NB4 (cell line): ENCODE results near the gene LPAR5.

Experiments used
- MYC ChIP-seq: IDR thresholded peaks from 2 replicates; pipeline ENCODE4 v1.6.1; 2011; ENCODE audit warnings: low read depth, low read length
- POLR2A ChIP-seq: IDR thresholded peaks from 2 replicates; pipeline ENCODE4 v1.6.1; 2011; ENCODE audit warnings: mild to moderate bottlenecking; ENCODE audit not compliant: insufficient read length; ENCODE audit errors: extremely low read depth
- TF ChIP-seq, protein P1 (sequence below): IDR thresholded peaks from one replicate; pipeline ENCODE4 v1.5.1; 2012; ENCODE audit warnings: low read depth, low read length
- TF ChIP-seq, protein P2 (sequence below): IDR thresholded peaks from 2 replicates; pipeline ENCODE4 v1.6.1; 2011; ENCODE audit warnings: low read depth, low read length

- no peak for TF ChIP-seq POLR2A
- TF ChIP-seq, protein P1, sequence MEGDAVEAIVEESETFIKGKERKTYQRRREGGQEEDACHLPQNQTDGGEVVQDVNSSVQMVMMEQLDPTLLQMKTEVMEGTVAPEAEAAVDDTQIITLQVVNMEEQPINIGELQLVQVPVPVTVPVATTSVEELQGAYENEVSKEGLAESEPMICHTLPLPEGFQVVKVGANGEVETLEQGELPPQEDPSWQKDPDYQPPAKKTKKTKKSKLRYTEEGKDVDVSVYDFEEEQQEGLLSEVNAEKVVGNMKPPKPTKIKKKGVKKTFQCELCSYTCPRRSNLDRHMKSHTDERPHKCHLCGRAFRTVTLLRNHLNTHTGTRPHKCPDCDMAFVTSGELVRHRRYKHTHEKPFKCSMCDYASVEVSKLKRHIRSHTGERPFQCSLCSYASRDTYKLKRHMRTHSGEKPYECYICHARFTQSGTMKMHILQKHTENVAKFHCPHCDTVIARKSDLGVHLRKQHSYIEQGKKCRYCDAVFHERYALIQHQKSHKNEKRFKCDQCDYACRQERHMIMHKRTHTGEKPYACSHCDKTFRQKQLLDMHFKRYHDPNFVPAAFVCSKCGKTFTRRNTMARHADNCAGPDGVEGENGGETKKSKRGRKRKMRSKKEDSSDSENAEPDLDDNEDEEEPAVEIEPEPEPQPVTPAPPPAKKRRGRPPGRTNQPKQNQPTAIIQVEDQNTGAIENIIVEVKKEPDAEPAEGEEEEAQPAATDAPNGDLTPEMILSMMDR: no peak
- no peak for TF ChIP-seq MYC
- TF ChIP-seq, protein P2, sequence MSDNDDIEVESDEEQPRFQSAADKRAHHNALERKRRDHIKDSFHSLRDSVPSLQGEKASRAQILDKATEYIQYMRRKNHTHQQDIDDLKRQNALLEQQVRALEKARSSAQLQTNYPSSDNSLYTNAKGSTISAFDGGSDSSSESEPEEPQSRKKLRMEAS: no peak
These were observed 52.8 kb downstream of the LPAR5 start for GRCh38 chr12:6582959-6583358.
